GM19238 (cell line): Measurements from ENCODE around the gene CLTC.

ENCODE experiments used
- DNase-seq: peaks from one replicate; pipeline ENCODE4 v3.0.0; 2011; ENCODE audit warnings: low spot score; ENCODE audit not compliant: insufficient read length

The CLTC gene

DNA sequence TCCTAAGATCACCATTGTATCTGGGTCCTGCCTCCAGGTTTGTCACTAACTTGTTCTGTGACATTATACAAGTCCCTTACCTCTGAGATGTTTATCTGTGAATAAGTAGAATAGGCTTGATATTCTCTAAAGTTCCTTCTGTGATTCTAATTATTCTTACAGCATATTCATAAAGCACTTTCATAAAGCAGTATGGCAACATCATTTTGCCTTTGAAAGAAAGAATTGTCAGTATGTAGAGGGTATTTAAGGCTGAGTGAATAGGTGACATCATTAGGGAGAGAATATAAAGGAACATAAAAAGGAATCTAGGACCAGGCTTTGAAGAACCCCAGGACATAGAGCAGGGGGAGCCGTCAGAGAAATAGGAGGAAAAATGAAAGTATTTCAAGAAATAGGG, 103.3 kb downstream of the CLTC start:
- no peak for DNase-seq

DNA sequence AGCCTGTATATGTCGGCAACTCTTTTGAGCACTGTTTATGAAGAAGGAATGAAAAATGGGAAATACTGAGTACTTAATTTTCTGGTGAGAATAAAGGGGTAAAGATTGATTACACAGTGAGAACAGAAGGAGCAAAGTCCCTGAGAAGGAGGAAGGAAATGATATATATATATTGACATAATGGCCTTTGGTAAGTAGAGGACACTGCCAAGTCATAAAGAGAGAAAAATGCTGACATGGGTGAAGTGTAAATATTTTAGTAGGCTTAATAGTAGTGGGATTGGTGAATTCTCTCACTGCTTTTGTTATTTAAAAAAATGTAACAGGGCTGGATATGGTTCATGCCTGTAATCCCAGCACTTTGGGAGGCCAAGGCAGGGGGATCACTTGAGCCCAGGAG, 103.9 kb downstream of the CLTC start:
- no peak for DNase-seq

DNA sequence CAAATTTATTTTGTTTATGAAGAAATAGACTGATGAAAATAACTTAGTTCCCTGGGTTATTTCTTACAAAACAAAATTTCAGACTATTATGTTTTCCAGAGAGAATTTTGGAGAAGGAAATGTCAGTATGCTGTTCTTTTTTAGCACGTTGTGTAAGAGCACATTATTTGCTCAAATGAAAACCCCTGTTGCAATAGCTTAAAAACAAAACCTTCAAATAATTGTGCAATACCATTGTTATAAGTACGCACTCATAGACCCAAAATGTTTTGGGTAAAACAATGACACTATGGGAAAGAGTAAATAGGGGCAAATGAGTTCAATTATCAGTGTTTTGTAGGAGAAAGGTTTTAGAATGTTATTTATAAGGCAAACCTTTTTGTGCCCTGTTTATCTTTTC, 106.0 kb downstream of the CLTC start:
- no peak for DNase-seq

DNA sequence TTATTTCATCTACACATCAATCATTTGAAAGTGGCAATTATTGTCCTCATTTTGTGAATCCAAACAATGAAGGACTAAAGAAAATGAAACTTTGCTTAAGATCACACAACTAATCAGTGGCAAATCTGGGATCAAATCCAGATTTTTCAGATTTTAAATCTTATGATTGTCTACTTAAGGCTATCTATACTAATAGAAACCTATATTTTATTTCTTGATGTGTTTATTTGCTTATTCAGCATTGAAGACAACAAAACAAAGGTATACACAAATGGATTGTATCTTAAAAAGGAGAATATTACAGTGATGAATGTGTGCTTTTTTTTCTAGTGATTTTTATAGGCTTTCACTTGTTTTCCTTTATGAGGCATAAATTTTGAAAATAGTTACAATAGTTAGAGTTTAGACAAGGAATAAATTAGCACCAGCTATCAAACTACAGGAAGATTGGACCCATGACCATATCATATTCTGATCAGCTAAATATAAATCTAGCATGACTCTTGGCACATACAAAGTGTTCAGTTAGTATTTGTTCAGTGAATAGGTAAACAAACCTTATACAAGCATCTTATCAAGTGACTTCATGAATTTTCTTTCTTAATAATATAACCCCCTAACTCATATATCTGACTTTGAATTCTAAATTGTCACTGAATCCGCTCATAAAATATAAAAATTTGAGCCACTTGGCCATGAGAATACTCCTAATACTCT, 108.3 kb downstream of the CLTC start:
- no peak for DNase-seq

DNA sequence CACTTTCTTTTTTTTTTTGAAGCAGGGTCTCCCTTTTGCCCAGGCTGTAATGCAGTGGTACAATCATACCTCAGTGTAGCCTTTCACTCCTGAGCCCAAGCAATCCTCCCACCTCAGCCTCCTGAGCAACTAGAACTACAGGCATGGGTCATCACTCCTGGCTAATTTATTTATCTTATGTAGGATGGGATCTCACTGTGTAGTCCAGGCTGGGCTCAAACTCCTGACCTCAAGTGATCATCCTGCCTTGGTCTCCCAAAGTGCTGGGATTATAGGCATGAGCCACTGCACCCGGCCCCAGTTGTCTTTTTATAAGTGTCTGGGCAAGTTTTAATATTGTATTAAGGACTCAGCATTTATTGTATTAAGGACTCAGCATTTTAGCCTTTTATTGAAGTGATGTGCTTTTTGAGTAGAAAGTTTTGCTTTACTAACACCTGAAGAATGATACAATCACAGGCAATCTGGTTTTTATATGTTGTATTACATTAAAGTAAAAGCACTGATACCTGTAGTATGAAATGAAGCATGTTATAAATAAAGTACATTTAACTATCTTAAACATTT, 110.7 kb downstream of the CLTC start:
- DNase-seq = no peak

DNA sequence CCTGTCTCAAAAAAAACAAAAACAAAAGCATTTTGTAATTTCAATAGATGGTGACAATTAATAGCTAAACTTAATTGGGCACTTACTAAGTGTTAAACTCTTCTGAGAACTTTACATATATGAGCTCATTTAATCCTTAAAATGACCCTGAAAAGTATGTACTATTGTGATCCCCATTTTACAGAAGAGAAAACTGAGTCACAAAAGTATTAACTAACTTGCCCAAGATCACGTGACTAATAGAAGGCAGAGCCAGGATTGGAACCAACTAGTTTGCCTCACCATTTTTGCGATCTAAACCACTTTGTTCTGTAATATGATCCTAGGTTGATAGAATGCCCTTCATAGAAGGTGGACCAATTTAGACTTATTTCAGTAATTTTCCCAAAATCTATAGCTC, 114.0 kb downstream of the CLTC start:
- DNase-seq = no peak

DNA sequence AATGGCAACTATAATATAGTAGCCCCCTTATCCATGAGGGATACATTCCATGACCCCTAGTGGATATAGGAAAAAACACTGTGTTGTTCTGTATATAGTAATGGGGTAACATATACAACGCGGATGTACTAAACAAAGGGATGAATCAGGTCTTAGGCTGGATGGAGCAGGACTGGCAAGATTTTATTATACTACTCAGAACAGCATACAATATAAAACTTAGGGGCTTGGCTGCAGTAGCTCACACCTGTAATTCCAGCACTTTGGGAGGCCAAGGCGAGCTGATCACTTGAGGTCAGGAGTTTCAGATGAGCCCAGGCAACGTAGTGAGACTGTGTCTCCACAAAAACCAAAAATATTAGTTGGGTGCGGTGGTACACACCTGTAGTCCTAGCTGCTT, 114.5 kb downstream of the CLTC start:
- DNase-seq = no peak

DNA sequence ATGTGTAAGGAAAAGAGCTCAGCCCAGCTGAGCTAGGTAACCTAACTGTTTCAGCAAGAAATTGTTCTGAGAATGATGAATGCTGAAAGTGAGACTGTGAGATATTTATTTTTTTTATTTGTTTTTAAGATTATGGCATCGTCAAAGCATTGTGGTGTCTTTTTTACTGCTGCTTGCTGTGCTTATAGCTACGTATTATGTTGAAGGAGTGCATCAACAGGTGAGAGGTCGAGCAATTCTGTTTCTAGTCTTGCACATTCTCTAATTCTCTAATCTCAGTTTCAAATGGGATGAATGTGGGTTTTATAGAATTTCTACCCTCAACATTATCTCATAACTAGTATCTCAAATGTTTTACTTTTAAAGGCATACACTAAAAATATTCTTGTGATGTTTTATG, 117.6 kb downstream of the CLTC start:
- no peak for DNase-seq

DNA sequence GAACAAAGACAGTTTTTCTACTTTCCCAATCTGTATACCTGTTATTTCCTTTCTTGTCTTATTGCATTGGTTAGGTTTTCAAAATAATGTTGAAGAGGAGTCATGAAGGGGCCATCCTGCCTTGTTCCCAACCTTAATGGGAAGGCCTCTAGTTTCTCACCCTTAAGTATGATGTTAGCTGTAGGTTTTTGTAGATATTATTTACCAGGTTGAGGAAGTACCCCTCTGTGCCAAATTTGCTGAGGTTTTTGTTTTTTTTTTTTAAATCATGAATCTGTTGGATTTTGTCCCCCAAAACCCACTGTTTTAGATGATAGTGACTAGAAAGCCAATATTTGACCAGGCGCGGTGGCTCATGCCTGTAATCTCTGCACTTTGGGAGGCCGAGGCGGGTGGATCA, 124.1 kb downstream of the CLTC start:
- DNase-seq = no peak

DNA sequence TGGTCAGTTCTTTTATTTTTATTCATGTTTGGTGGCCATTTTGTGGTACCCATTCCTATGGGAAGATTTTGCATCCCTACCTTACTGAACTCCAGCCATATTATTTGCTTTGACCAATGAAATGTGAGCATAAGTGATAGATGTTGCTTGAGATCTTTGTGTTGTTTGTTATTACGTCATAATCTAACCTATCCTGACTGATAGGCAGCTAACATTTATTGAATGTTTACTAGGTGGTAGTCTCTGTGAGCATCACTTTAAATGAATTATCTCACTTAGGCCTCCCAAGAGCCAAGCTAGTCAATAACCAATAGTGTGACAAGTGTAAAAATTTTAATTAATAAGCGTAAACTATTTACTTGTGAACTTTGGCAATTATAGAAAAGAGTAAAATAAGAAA, 125.3 kb downstream of the CLTC start:
- DNase-seq = no peak
